Ovary (tissue), 3 donors: Measurements from ENCODE around the gene LCOR.

Experiments used
- CTCF ChIP-seq, 3 donors: fragments of 450-650 bp in 2 of 3; fragments of 200-600 bp in 1 of 3; IDR thresholded peaks; one replicate each; pipeline versions ENCODE4 v1.5.1 to v1.8.0; 2016 to 2022; ENCODE audit warnings: antibody characterized with exemption in 3 of 3, mild to moderate bottlenecking in 1 of 3
- EP300 ChIP-seq: sonication (generic); formaldehyde crosslinking; IDR thresholded peaks from one replicate; pipeline ENCODE4 v1.6.1; 2017; ENCODE audit warnings: antibody characterized with exemption
- POLR2A ChIP-seq: fragments of 450-650 bp; IDR thresholded peaks from one replicate; pipeline ENCODE4 v1.6.1; 2017; ENCODE audit warnings: antibody characterized with exemption, mild to moderate bottlenecking, moderate library complexity
- donor health status: DM: no; HTN: no; CAD: no.

GRCh38 chr10:96991313-96991841, 159.3 kb downstream of the LCOR start:
- TF ChIP-seq CTCF (IDR thresholded peaks at IDR 0.05) (no peak), POLR2A (no peak), EP300 (no peak)
